Ovary (tissue), 9 donors: Measurements from ENCODE around the gene ST6GALNAC2. TPM values are rescaled to one million over a fixed set of nuclear protein-coding genes. Genes with fewer than 3 reads are reported as not detected.
"Not testable (repeated sequence)": the region's sequence is repeated elsewhere in the genome, so short reads cannot be mapped to it uniquely, and the experiment has no call there.

Source experiments
- DNase-seq, 5 donors: peaks; one replicate each; pipeline ENCODE4 v3.0.0-alpha.2; 2019 to 2020
- H3K27ac ChIP-seq, 2 donors: fragments of 200-600 bp; one replicate each; pipeline versions ENCODE4 v1.5.1 to v1.8.0; 2019 to 2022
- H3K27me3 ChIP-seq: fragments of 200-600 bp; one replicate; pipeline ENCODE4 v1.8.0; 2022
- H3K36me3 ChIP-seq: fragments of 200-600 bp; sonication (generic); one replicate; pipeline ENCODE4 v1.5.1; 2019
- H3K4me1 ChIP-seq: one replicate; pipeline ENCODE4 v1.8.1; 2013; ENCODE audit warnings: mild to moderate bottlenecking, moderate library complexity; ENCODE audit not compliant: insufficient read depth
- H3K4me3 ChIP-seq: fragments of 200-600 bp; sonication (generic); one replicate; pipeline ENCODE4 v1.5.1; 2017
- H3K9me3 ChIP-seq, 2 donors: fragments of 200-600 bp in 1 of 2; sonication (generic) in 1 of 2; one replicate each; pipeline versions ENCODE4 v1.5.1 to v1.8.1; 2013 to 2019; ENCODE audit warnings: mild to moderate bottlenecking in 1 of 2, moderate library complexity in 1 of 2
- CTCF ChIP-seq, 3 donors: fragments of 450-650 bp in 2 of 3; fragments of 200-600 bp in 1 of 3; IDR thresholded peaks; one replicate each; pipeline versions ENCODE4 v1.5.1 to v1.8.0; 2016 to 2022; ENCODE audit warnings: antibody characterized with exemption in 3 of 3, mild to moderate bottlenecking in 1 of 3
- EP300 ChIP-seq: sonication (generic); formaldehyde crosslinking; IDR thresholded peaks from one replicate; pipeline ENCODE4 v1.6.1; 2017; ENCODE audit warnings: antibody characterized with exemption
- POLR2A ChIP-seq: fragments of 450-650 bp; IDR thresholded peaks from one replicate; pipeline ENCODE4 v1.6.1; 2017; ENCODE audit warnings: antibody characterized with exemption, mild to moderate bottlenecking, moderate library complexity
- WGBS, 3 donors: extraction: QIAGEN DNeasy Blood & Tissue Kit in 1 of 3; methylation state at CpG; one replicate each; pipeline versions ENCODE4 v1.1.5 to v1.1.7; 2013 to 2017; 5-methylcytosine and 5-hydroxymethylcytosine counted together
- intact Hi-C, 4 donors: fragments of 100-400 bp; cut with DNase I; formaldehyde crosslinking; loops; one replicate each; pipeline versions ENCODE4 v1.11.0 to v1.15.1; 2022 to 2023
- polyA plus RNA-seq, 2 donors: library from polyadenylated mRNA; stranded (reverse); fragments of 200-250 nt in 1 of 2; fragments of 350-450 nt in 1 of 2; fragmentation: Illumina TruSeq in 1 of 2; extraction: RNeasy Lipid Tissue Mini Kit (QIAGEN cat#74804) in 1 of 2; gene quantifications; one replicate each; pipeline ENCODE4 v1.2.3, GENCODE V29; 2013 to 2014
- total RNA-seq, 7 donors: library from RNA; depleted of rRNA in 2 of 7; stranded (reverse); fragments of >200 nt in 2 of 7; fragmentation: NEBNext Ultra II Directional in 3 of 7; extraction: Animal tissue kit (Norgen Biotek cat#: 25700) in 3 of 7; gene quantifications; one replicate each; pipeline versions ENCODE4 v1.1.0 to v1.2.4, GENCODE V29; 2016 to 2023
- donor health status: DM: no; HTN: no; CAD: no; lungs with moderate emphysema.
- donor health status: DM: no; HTN: no; CAD: no.
- donor health status: Bipolar disorder and iron deficiency.
- donor health status: DM: yes; HTN: yes; CAD: no.
- donor health status: DM: no; HTN: no; CAD: no.
- donor health status: DM: yes; HTN: yes; CAD: no.

Gene ST6GALNAC2
- total and polyA plus RNA-seq, 9 donors: 1.4 to 61.6 (median 4.9) TPM

- no peaks in the 10 kb centered on the region for H3K36me3 ChIP-seq
- TF ChIP-seq POLR2A (no peak), EP300 (no peak), CTCF (IDR thresholded peaks at IDR 0.05) (no peak)
- H3K27ac ChIP-seq: no peak overlapping the region
- H3K4me3 ChIP-seq: no peak overlapping the region
- H3K27me3 ChIP-seq: no peaks in the 10 kb centered on the region
- no peaks in the 10 kb centered on the region for H3K4me1 ChIP-seq
- H3K9me3 ChIP-seq: no peaks in the 10 kb centered on the region
- DNase-seq: no peak
- 76 to 87% (median 79%) methylated on average over 6 of the region's 6 CpGs for WGBS, 3 donors
- intact Hi-C loops: loop anchor here in 3 of 4 donors (5.0 to 10.0 kb wide), 3 partner anchors 89 to 103 kb away; partner anchors contain the start of gene MXRA7 (in 1 of the 3)
These were observed 39.8 kb upstream of the ST6GALNAC2 start for GRCh38 chr17:76625496-76625895.

GRCh38 chr17:76623271-76624146 lies 37.8 kb upstream of the ST6GALNAC2 start:
- Histone ChIP-seq H3K4me3 (no peak overlapping the region), H3K27me3 (no peaks in the 10 kb centered on the region), H3K36me3 (no peaks in the 10 kb centered on the region), H3K9me3 (no peaks in the 10 kb centered on the region), H3K4me1 (no peaks in the 10 kb centered on the region), H3K27ac (no peak overlapping the region)
- DNase-seq: peak; percentile 62 to 87 (median 79)
- 18 to 23% (median 21%) methylated on average over 18 of the region's 18 CpGs for WGBS, 3 donors
- TF ChIP-seq POLR2A: no peak
- peak; percentile 71 to 95 (median 78) for TF ChIP-seq CTCF (IDR thresholded peaks at IDR 0.05)
- intact Hi-C loops: loop anchor here in 2 of 4 donors (10.0 kb wide), 2 partner anchors 91 to 99 kb away; partner anchors contain the start of gene MXRA7 (in 1 of the 2)

GRCh38 chr17:76617838-76618237 lies 32.2 kb upstream of the ST6GALNAC2 start:
- H3K9me3 ChIP-seq: no peaks in the 10 kb centered on the region
- no peak overlapping the region for H3K27ac ChIP-seq
- H3K27me3 ChIP-seq: no peaks in the 10 kb centered on the region
- H3K4me1 ChIP-seq: no peaks in the 10 kb centered on the region
- intact Hi-C loops: no loop called here
- H3K4me3 ChIP-seq: no peak overlapping the region
- no peak for TF ChIP-seq EP300
- no peak for TF ChIP-seq CTCF (IDR thresholded peaks at IDR 0.05)
- no peak for TF ChIP-seq POLR2A
- H3K36me3 ChIP-seq: no peaks in the 10 kb centered on the region
- DNase-seq: no peak
- WGBS, 3 donors: 75 to 86% (median 78%) methylated on average over 2 of the region's 2 CpGs

- no peak overlapping the region for H3K27ac ChIP-seq
- WGBS, 3 donors: 91 to 93% (median 92%) methylated on average over 22 to 28 of the region's 28 CpGs
- no peaks in the 10 kb centered on the region for H3K4me1 ChIP-seq
- H3K4me3 ChIP-seq: no peak overlapping the region
- H3K36me3 ChIP-seq: no peaks in the 10 kb centered on the region
- intact Hi-C loops: no loop called here
- DNase-seq: no peak
- no peaks in the 10 kb centered on the region for H3K27me3 ChIP-seq
- TF ChIP-seq POLR2A: no peak
- no peak for TF ChIP-seq CTCF (IDR thresholded peaks at IDR 0.05)
- no peak for TF ChIP-seq EP300
- H3K9me3 ChIP-seq: no peaks in the 10 kb centered on the region
These were observed 29.4 kb upstream of the ST6GALNAC2 start for GRCh38 chr17:76614912-76615617.

- not testable (repeated sequence) for DNase-seq, H3K4me3 ChIP-seq
These were observed 28.6 kb upstream of the ST6GALNAC2 start for GRCh38 chr17:76614064-76614759.

More at GRCh38 chr17:76614064-76614759, 28.6 kb upstream of the ST6GALNAC2 start:
- H3K27ac ChIP-seq, H3K9me3 ChIP-seq, H3K27me3 ChIP-seq, intact Hi-C loops, H3K4me1 ChIP-seq, H3K36me3 ChIP-seq: not testable (repeated sequence)
- 74 to 76% (median 75%) methylated on average over 13 of the region's 13 CpGs for WGBS, 3 donors
